ENCODE measurements around the gene SLC48A1.
A peak's percentile ranks its signal among the peaks of the same experiment; 100 is the strongest.
"Not testable (repeated sequence)": the region's sequence is repeated elsewhere in the genome, so short reads cannot be mapped to it uniquely, and the experiment has no call there.

Gene SLC48A1

GRCh38 chr12:47805417-47805816, 32.4 kb downstream of the SLC48A1 start:
- TF ChIP-seq CTCF (IDR thresholded peaks at IDR 0.05; ENCODE audit: insufficient read depth, low read length, poor library complexity, severe bottlenecking), result no peak
- Histone ChIP-seq H3K27me3 (replicated peaks; ENCODE audit: control insufficient read depth, insufficient read depth, low read length) (no peaks in the 10 kb centered on the region), H3K36me3 (ENCODE audit: control insufficient read depth, insufficient read depth, low read length) (no peaks in the 10 kb centered on the region; the same call in none of the 2 replicates), H3K4me3 (replicated peaks; ENCODE audit: low read depth, low read length) (no peak overlapping the region)
- no peak for DNase-seq (ENCODE audit: extremely low read depth, insufficient read length)

GRCh38 chr12:47807338-47807737, 34.3 kb downstream of the SLC48A1 start:
- no peak for TF ChIP-seq CTCF (IDR thresholded peaks at IDR 0.05; ENCODE audit: insufficient read depth, low read length, poor library complexity, severe bottlenecking)
- Histone ChIP-seq H3K4me3 (replicated peaks; ENCODE audit: low read depth, low read length) (no peak overlapping the region), H3K27me3 (replicated peaks; ENCODE audit: control insufficient read depth, insufficient read depth, low read length) (no peaks in the 10 kb centered on the region), H3K36me3 (ENCODE audit: control insufficient read depth, insufficient read depth, low read length) (no peaks in the 10 kb centered on the region; the same call in none of the 2 replicates)
- no peak for DNase-seq (ENCODE audit: extremely low read depth, insufficient read length)

- TF ChIP-seq CTCF (IDR thresholded peaks at IDR 0.05; ENCODE audit: insufficient read depth, low read length, poor library complexity, severe bottlenecking), result no peak
- DNase-seq (ENCODE audit: extremely low read depth, insufficient read length), result peak; percentile 69
- H3K36me3 ChIP-seq (ENCODE audit: control insufficient read depth, insufficient read depth, low read length), result no peaks in the 10 kb centered on the region; the same call in none of the 2 replicates
- H3K27me3 ChIP-seq (replicated peaks; ENCODE audit: control insufficient read depth, insufficient read depth, low read length), result no peaks in the 10 kb centered on the region
- H3K4me3 ChIP-seq (replicated peaks; ENCODE audit: low read depth, low read length), result no peak overlapping the region; the same call in 1 of the 2 replicates
Observed at GRCh38 chr12:47808050-47808449, 35.0 kb downstream of the SLC48A1 start.

- DNase-seq (ENCODE audit: extremely low read depth, insufficient read length), result no peak
- TF ChIP-seq CTCF (IDR thresholded peaks at IDR 0.05; ENCODE audit: insufficient read depth, low read length, poor library complexity, severe bottlenecking), result peak; percentile 41
- no peaks in the 10 kb centered on the region for H3K27me3 ChIP-seq (replicated peaks; ENCODE audit: control insufficient read depth, insufficient read depth, low read length)
- 0 out of 2 replicates have a peak overlapping the region, but pooled peaks have one; percentile 0 for H3K4me3 ChIP-seq (replicated peaks; ENCODE audit: low read depth, low read length)
- H3K36me3 ChIP-seq (ENCODE audit: control insufficient read depth, insufficient read depth, low read length), result no peaks in the 10 kb centered on the region; the same call in none of the 2 replicates
Observed at GRCh38 chr12:47808574-47809365, 35.7 kb downstream of the SLC48A1 start.

- not testable (repeated sequence) for H3K27me3 ChIP-seq (replicated peaks; ENCODE audit: control insufficient read depth, insufficient read depth, low read length); H3K36me3 ChIP-seq (ENCODE audit: control insufficient read depth, insufficient read depth, low read length); H3K4me3 ChIP-seq (replicated peaks; ENCODE audit: low read depth, low read length); DNase-seq (ENCODE audit: extremely low read depth, insufficient read length)
Observed at GRCh38 chr12:47809518-47809917, 36.5 kb downstream of the SLC48A1 start.

GRCh38 chr12:47811072-47811396, 38.0 kb downstream of the SLC48A1 start:
- H3K4me3 ChIP-seq (replicated peaks; ENCODE audit: low read depth, low read length), result no peak overlapping the region
- no peak for DNase-seq (ENCODE audit: extremely low read depth, insufficient read length)
- H3K36me3 ChIP-seq (ENCODE audit: control insufficient read depth, insufficient read depth, low read length), result no peaks in the 10 kb centered on the region; the same call in none of the 2 replicates
- TF ChIP-seq CTCF (IDR thresholded peaks at IDR 0.05; ENCODE audit: insufficient read depth, low read length, poor library complexity, severe bottlenecking), result no peak
- H3K27me3 ChIP-seq (replicated peaks; ENCODE audit: control insufficient read depth, insufficient read depth, low read length), result no peaks in the 10 kb centered on the region
